ENCODE data around the gene PLAAT2. TPM values are rescaled to one million over a fixed set of nuclear protein-coding genes. Genes with fewer than 3 reads are reported as not detected.
A peak's percentile ranks its signal among the peaks of the same experiment; 100 is the strongest.
"Not testable (repeated sequence)": the region's sequence is repeated elsewhere in the genome, so short reads cannot be mapped to it uniquely, and the experiment has no call there.

PLAAT2 gene
- total RNA-seq, 2 donors from 2014 or later = not detected

GRCh38 chr11:63551091-63551888 lies 11.9 kb downstream of the PLAAT2 start:
- Mint-ChIP-seq H3K4me3 (no peak overlapping the region), H3K27ac (no peak overlapping the region), H3K27me3 (ENCODE audit: insufficient read depth) (no peaks in the 10 kb centered on the region), H3K4me1 (peaks cover 14% of the 10 kb centered on the region), H3K36me3 (ENCODE audit: low read depth) (peaks cover 3% of the 10 kb centered on the region), H3K9me3 (peaks cover 17% of the 10 kb centered on the region)
- TF ChIP-seq CTCF (conservative IDR thresholded peaks at IDR 0.05) = no peak
- peak; percentile 30 for DNase-seq
- Histone ChIP-seq H3K27me3 (ENCODE audit: control insufficient read depth, insufficient read depth, low read length, poor library complexity, severe bottlenecking) (no peaks in the 10 kb centered on the region), H3K9me3 (ENCODE audit: control insufficient read depth, low read length) (no peaks in the 10 kb centered on the region), H3K9ac (ENCODE audit: extremely low read depth, low read length, poor library complexity, severe bottlenecking) (no peak overlapping the region), H3K4me3 (ENCODE audit: low read length) (no peak overlapping the region), H3K36me3 (ENCODE audit: control insufficient read depth, insufficient read depth, low read length) (no peaks in the 10 kb centered on the region), H3K4me1 (ENCODE audit: control insufficient read depth, insufficient read depth, low read length) (no peaks in the 10 kb centered on the region), H3K27ac (ENCODE audit: low read depth, low read length) (no peak overlapping the region)
- WGBS, 2 experiments (ENCODE audit: insufficient coverage in 1 of 2, insufficient read length in 1 of 2) = 93 to 97% methylated on average over 17 to 27 of the region's 27 CpGs

- DNase-seq; H3K9me3 ChIP-seq (ENCODE audit: control insufficient read depth, low read length); H3K9ac ChIP-seq (ENCODE audit: extremely low read depth, low read length, poor library complexity, severe bottlenecking); H3K36me3 Mint-ChIP-seq (ENCODE audit: low read depth); H3K27ac Mint-ChIP-seq; H3K27ac ChIP-seq (ENCODE audit: low read depth, low read length); H3K27me3 Mint-ChIP-seq (ENCODE audit: insufficient read depth); H3K36me3 ChIP-seq (ENCODE audit: control insufficient read depth, insufficient read depth, low read length); H3K4me3 Mint-ChIP-seq; H3K4me3 ChIP-seq (ENCODE audit: low read length); H3K27me3 ChIP-seq (ENCODE audit: control insufficient read depth, insufficient read depth, low read length, poor library complexity, severe bottlenecking); H3K4me1 ChIP-seq (ENCODE audit: control insufficient read depth, insufficient read depth, low read length): not testable (repeated sequence)
- peaks cover 10% of the 10 kb centered on the region for H3K4me1 Mint-ChIP-seq
- 92 to 100% methylated on average over 1 to 29 of the region's 31 CpGs for WGBS, 2 experiments (ENCODE audit: insufficient coverage in 1 of 2, insufficient read length in 1 of 2)
- H3K9me3 Mint-ChIP-seq = peaks cover 17% of the 10 kb centered on the region
These were observed 13.0 kb downstream of the PLAAT2 start for GRCh38 chr11:63550156-63550700.

GRCh38 chr11:63549411-63549810 lies 13.8 kb downstream of the PLAAT2 start:
- peaks cover 3% of the 10 kb centered on the region for H3K36me3 Mint-ChIP-seq (ENCODE audit: low read depth)
- no peaks in the 10 kb centered on the region for H3K4me1 ChIP-seq (ENCODE audit: control insufficient read depth, insufficient read depth, low read length)
- H3K9me3 ChIP-seq (ENCODE audit: control insufficient read depth, low read length) = no peaks in the 10 kb centered on the region
- no peak overlapping the region for H3K9ac ChIP-seq (ENCODE audit: extremely low read depth, low read length, poor library complexity, severe bottlenecking)
- no peak overlapping the region for H3K27ac Mint-ChIP-seq
- H3K4me1 Mint-ChIP-seq = peaks cover 6% of the 10 kb centered on the region
- no peak overlapping the region for H3K4me3 ChIP-seq (ENCODE audit: low read length)
- no peaks in the 10 kb centered on the region for H3K27me3 Mint-ChIP-seq (ENCODE audit: insufficient read depth)
- H3K27ac ChIP-seq (ENCODE audit: low read depth, low read length) = no peak overlapping the region
- H3K4me3 Mint-ChIP-seq = no peak overlapping the region
- peak; percentile 30 for DNase-seq
- no peaks in the 10 kb centered on the region for H3K27me3 ChIP-seq (ENCODE audit: control insufficient read depth, insufficient read depth, low read length, poor library complexity, severe bottlenecking)
- 96% methylated on average over 4 of the region's 4 CpGs; no CpG with 5 or more reads in 1 of the 2 experiments for WGBS, 2 experiments (ENCODE audit: insufficient coverage in 1 of 2, insufficient read length in 1 of 2)
- TF ChIP-seq CTCF (conservative IDR thresholded peaks at IDR 0.05) = no peak
- H3K9me3 Mint-ChIP-seq = peaks cover 17% of the 10 kb centered on the region
- no peaks in the 10 kb centered on the region for H3K36me3 ChIP-seq (ENCODE audit: control insufficient read depth, insufficient read depth, low read length)

All from endodermal cell (in vitro differentiated cells).